Endothelial cell (in vitro differentiated cells): Measurements from ENCODE around the gene PLAA. TPM values are rescaled to one million over a fixed set of nuclear protein-coding genes. Genes with fewer than 3 reads are reported as not detected.
A peak's percentile ranks its signal among the peaks of the same experiment; 100 is the strongest.

ENCODE experiments used
- DNase-seq: peaks from one replicate; pipeline ENCODE4 v3.0.0; 2021; ENCODE audit warnings: low spot score
- H3K27ac Mint-ChIP-seq: one replicate; pipeline ENCODE4 v1.8.0; 2021; ENCODE audit warnings: mixed read lengths, inconsistent platforms; ENCODE audit not compliant: unreplicated experiment
- H3K27me3 Mint-ChIP-seq: one replicate; pipeline ENCODE4 v1.8.0; 2021; ENCODE audit warnings: mild to moderate bottlenecking, moderate library complexity, mixed read lengths, inconsistent platforms; ENCODE audit not compliant: unreplicated experiment
- H3K36me3 Mint-ChIP-seq: one replicate; pipeline ENCODE4 v1.8.0; 2021; ENCODE audit warnings: mild to moderate bottlenecking, low read depth, mixed read lengths, inconsistent platforms; ENCODE audit not compliant: unreplicated experiment
- H3K4me1 Mint-ChIP-seq: one replicate; pipeline ENCODE4 v1.8.0; 2021; ENCODE audit warnings: mild to moderate bottlenecking, mixed read lengths, inconsistent platforms; ENCODE audit not compliant: unreplicated experiment
- H3K4me3 Mint-ChIP-seq: one replicate; pipeline ENCODE4 v1.8.0; 2021; ENCODE audit warnings: mild to moderate bottlenecking, mixed read lengths, inconsistent platforms; ENCODE audit not compliant: unreplicated experiment
- H3K9me3 Mint-ChIP-seq: one replicate; pipeline ENCODE4 v1.8.0; 2021; ENCODE audit warnings: mixed read lengths, inconsistent platforms; ENCODE audit not compliant: unreplicated experiment
- total RNA-seq: library from RNA; stranded (reverse); fragmentation: NEBNext Ultra II Directional; extraction: Animal tissue kit (Norgen Biotek cat#: 25700); gene quantifications from one replicate; pipeline ENCODE4 v1.2.1, GENCODE V29; 2021; ENCODE audit not compliant: unreplicated experiment
- TF ChIP-seq, protein P1 (sequence below): fragments of 200-600 bp; sonication (generic); IDR thresholded peaks from one replicate; pipeline ENCODE4 v1.5.0; 2021; ENCODE audit warnings: antibody characterized with exemption; ENCODE audit not compliant: unreplicated experiment

The PLAA gene
- total RNA-seq, 1 donor from 2014 or later, result 46.2 TPM

GRCh38 chr9:26856413-26857032 lies 90.5 kb downstream of the PLAA start:
- peak; percentile 50 for DNase-seq
- Mint-ChIP-seq H3K27me3 (no peaks in the 10 kb centered on the region), H3K4me3 (no peak overlapping the region), H3K9me3 (no peaks in the 10 kb centered on the region), H3K27ac (no peak overlapping the region), H3K36me3 (peaks cover 4% of the 10 kb centered on the region), H3K4me1 (no peaks in the 10 kb centered on the region)
- TF ChIP-seq, protein P1, sequence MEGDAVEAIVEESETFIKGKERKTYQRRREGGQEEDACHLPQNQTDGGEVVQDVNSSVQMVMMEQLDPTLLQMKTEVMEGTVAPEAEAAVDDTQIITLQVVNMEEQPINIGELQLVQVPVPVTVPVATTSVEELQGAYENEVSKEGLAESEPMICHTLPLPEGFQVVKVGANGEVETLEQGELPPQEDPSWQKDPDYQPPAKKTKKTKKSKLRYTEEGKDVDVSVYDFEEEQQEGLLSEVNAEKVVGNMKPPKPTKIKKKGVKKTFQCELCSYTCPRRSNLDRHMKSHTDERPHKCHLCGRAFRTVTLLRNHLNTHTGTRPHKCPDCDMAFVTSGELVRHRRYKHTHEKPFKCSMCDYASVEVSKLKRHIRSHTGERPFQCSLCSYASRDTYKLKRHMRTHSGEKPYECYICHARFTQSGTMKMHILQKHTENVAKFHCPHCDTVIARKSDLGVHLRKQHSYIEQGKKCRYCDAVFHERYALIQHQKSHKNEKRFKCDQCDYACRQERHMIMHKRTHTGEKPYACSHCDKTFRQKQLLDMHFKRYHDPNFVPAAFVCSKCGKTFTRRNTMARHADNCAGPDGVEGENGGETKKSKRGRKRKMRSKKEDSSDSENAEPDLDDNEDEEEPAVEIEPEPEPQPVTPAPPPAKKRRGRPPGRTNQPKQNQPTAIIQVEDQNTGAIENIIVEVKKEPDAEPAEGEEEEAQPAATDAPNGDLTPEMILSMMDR, result peak; percentile 64

Other genes starting within 250 kb of the PLAA start
- 10.1 TPM for gene CAAP1, start 54.4 kb downstream of the PLAA start, total RNA-seq
- 6.5 TPM for gene IFT74, start 9.2 kb upstream of the PLAA start, total RNA-seq
- not detected for gene LRRC19, start 58.4 kb upstream of the PLAA start, total RNA-seq
- gene TEK, start 162.0 kb upstream of the PLAA start, total RNA-seq, result 448 TPM